Heart left ventricle (tissue), 13 donors: ENCODE data around the gene EXD3.

ENCODE experiments used
- POLR2A ChIP-seq, 2 donors: fragments of 450-650 bp; IDR thresholded peaks; one replicate each; pipeline ENCODE4 v1.6.1; 2017; ENCODE audit warnings: antibody characterized with exemption in 2 of 2, mild to moderate bottlenecking in 2 of 2, moderate library complexity in 2 of 2
- TF ChIP-seq, protein P1 (sequence below), 12 donors: fragments of 200-600 bp; sonication (generic) in 4 of 12; IDR thresholded peaks; one replicate each; pipeline versions ENCODE4 v1.5.0 to v1.8.0; 2018 to 2022; ENCODE audit warnings: antibody characterized with exemption in 12 of 12, mild to moderate bottlenecking in 5 of 12
- donor health status: ischemic (EF 13 %, LVEDD 7.1; RV severe dilation, severe dysfunction).
- donor health status: DM: no; HTN: yes; CAD: no.
- donor health status: DM: no; HTN: no; CAD: no.
- donor health status: ischemic (EF 25% LVEDD 6.9; RV normal size, moderate dysfunction).
- donor health status: ischemic (EF 25% LVEDD 5.7; RV mildly dilated, moderate dysfunction).
- donor health status: ischemic (EF 35%, LVEDD 5.7; RV mildly dilated, moderate dysfunction).
- donor health status: nonischemic (EF 11% LVEDD 7.7; RV severe dilation, severe dysfunction).
- donor health status: DM: yes; HTN: yes; CAD: no.
- donor health status: PGD.
- donor health status: ischemic (EF 29% LVEDD 5.4; RV normal size, mild dysfunction).
- donor health status: nonischemic (EF 23%, LVEDD 6.1; RV moderate dilation, normal function).

- TF ChIP-seq, protein P1, sequence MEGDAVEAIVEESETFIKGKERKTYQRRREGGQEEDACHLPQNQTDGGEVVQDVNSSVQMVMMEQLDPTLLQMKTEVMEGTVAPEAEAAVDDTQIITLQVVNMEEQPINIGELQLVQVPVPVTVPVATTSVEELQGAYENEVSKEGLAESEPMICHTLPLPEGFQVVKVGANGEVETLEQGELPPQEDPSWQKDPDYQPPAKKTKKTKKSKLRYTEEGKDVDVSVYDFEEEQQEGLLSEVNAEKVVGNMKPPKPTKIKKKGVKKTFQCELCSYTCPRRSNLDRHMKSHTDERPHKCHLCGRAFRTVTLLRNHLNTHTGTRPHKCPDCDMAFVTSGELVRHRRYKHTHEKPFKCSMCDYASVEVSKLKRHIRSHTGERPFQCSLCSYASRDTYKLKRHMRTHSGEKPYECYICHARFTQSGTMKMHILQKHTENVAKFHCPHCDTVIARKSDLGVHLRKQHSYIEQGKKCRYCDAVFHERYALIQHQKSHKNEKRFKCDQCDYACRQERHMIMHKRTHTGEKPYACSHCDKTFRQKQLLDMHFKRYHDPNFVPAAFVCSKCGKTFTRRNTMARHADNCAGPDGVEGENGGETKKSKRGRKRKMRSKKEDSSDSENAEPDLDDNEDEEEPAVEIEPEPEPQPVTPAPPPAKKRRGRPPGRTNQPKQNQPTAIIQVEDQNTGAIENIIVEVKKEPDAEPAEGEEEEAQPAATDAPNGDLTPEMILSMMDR (IDR thresholded peaks at IDR 0.05), result no peak
- no peak for TF ChIP-seq POLR2A (IDR thresholded peaks at IDR 0.05)
These were observed 24.1 kb downstream of the EXD3 start for GRCh38 chr9:137398561-137399468.
